Natural killer cell (primary cell): ENCODE data around the gene CGB1. TPM values are rescaled to one million over a fixed set of nuclear protein-coding genes. Genes with fewer than 3 reads are reported as not detected.

ENCODE experiments used
- ATAC-seq, 3 donors: fragments of 150-1000 bp in 2 of 3; fragments of 200-7000 bp in 1 of 3; cut with Tn5 transposase; 1 replicate in 1 of 3; 2 replicates in 2 of 3; pipeline ENCODE4 v1.10.0; 2021; ENCODE audit warnings: mild to moderate bottlenecking in 2 of 3, moderate library complexity in 2 of 3
- DNase-seq, 2 donors: peaks; one replicate each; pipeline versions ENCODE4 v3.0.0 to v3.0.0-alpha.2; 2013 to 2021; ENCODE audit warnings: mixed read lengths in 1 of 2
- H3K27ac ChIP-seq: one replicate; pipeline ENCODE4 v1.5.1; 2013; ENCODE audit warnings: mild to moderate bottlenecking, low read length
- H3K27me3 ChIP-seq: one replicate; pipeline ENCODE4 v1.6.1; 2013; ENCODE audit warnings: low read length; ENCODE audit not compliant: control insufficient read depth, insufficient read depth
- H3K36me3 ChIP-seq: one replicate; pipeline ENCODE4 v1.6.1; 2013; ENCODE audit warnings: low read length; ENCODE audit not compliant: control insufficient read depth, insufficient read depth
- H3K4me1 ChIP-seq: one replicate; pipeline ENCODE4 v1.6.1; 2013; ENCODE audit warnings: low read length; ENCODE audit not compliant: control insufficient read depth, insufficient read depth
- H3K4me3 ChIP-seq: one replicate; pipeline ENCODE4 v1.5.1; 2013; ENCODE audit warnings: low read length
- H3K9me3 ChIP-seq: one replicate; pipeline ENCODE4 v1.6.1; 2013; ENCODE audit warnings: low read length; ENCODE audit not compliant: control insufficient read depth, insufficient read depth
- H3K27ac Mint-ChIP-seq, 2 donors: one replicate each; pipeline ENCODE4 v1.8.0; 2022; ENCODE audit warnings: mild to moderate bottlenecking in 2 of 2, mixed read lengths in 2 of 2, moderate library complexity in 1 of 2
- H3K27me3 Mint-ChIP-seq, 2 donors: one replicate each; pipeline ENCODE4 v1.8.0; 2022; ENCODE audit warnings: low read depth in 2 of 2, mixed read lengths in 2 of 2
- H3K36me3 Mint-ChIP-seq: one replicate; pipeline ENCODE4 v1.8.0; 2022; ENCODE audit warnings: mixed read lengths
- H3K4me1 Mint-ChIP-seq, 2 donors: one replicate each; pipeline ENCODE4 v1.8.0; 2022; ENCODE audit warnings: mixed read lengths in 2 of 2
- H3K4me3 Mint-ChIP-seq: one replicate; pipeline ENCODE4 v1.8.0; 2022; ENCODE audit warnings: mild to moderate bottlenecking, moderate library complexity, mixed read lengths
- H3K9me3 Mint-ChIP-seq, 2 donors: one replicate each; pipeline ENCODE4 v1.8.0; 2022; ENCODE audit warnings: mixed read lengths in 2 of 2
- CTCF ChIP-seq: fragments of 200-600 bp; IDR thresholded peaks from one replicate; pipeline ENCODE4 v1.8.0; 2022; ENCODE audit warnings: antibody characterized with exemption
- WGBS: methylation state at CpG from one replicate; pipeline ENCODE4 v1.1.7; 2013; ENCODE audit warnings: missing lambda C conversion rate; ENCODE audit not compliant: insufficient coverage; 5-methylcytosine and 5-hydroxymethylcytosine counted together
- intact Hi-C: fragments of 100-400 bp; cut with micrococcal nuclease; formaldehyde crosslinking; loops from one replicate; pipeline ENCODE4 v1.14.2; 2022
- total RNA-seq, 4 donors: library from RNA; stranded (reverse); fragments of 120-200 nt in 1 of 4; gene quantifications; one replicate each; pipeline versions ENCODE4 v1.2.3 to v1.2.4, GENCODE V29; 2013 to 2022

The CGB1 gene
- total RNA-seq, 3 donors from 2014 or later (not counting 1 experiment from before 2014, with no cell fraction given): not detected

GRCh38 chr19:49014870-49015255, 21.8 kb downstream of the CGB1 start:
- intact Hi-C loops: no loop called here
- Histone ChIP-seq H3K27ac (no peak overlapping the region), H3K9me3 (no peaks in the 10 kb centered on the region), H3K4me3 (no peak overlapping the region), H3K27me3 (peaks cover 3% of the 10 kb centered on the region), H3K4me1 (peaks cover 25% of the 10 kb centered on the region), H3K36me3 (peaks cover 19% of the 10 kb centered on the region)
- WGBS: 92% methylated on average over 18 of the region's 18 CpGs
- H3K27ac Mint-ChIP-seq: no peak overlapping the region
- H3K4me3 Mint-ChIP-seq: no peak overlapping the region
- H3K36me3 Mint-ChIP-seq: no peaks in the 10 kb centered on the region
- no peaks in the 10 kb centered on the region for H3K9me3 Mint-ChIP-seq
- peaks cover 0 to 4% of the 10 kb centered on the region in 2 donors for H3K27me3 Mint-ChIP-seq
- DNase-seq: no peak
- peaks cover 15 to 27% of the 10 kb centered on the region in 2 donors for H3K4me1 Mint-ChIP-seq
- no peak for ATAC-seq
- TF ChIP-seq CTCF: no peak

GRCh38 chr19:49014123-49014869, 22.4 kb downstream of the CGB1 start:
- intact Hi-C loops: no loop called here
- ATAC-seq (no peak), DNase-seq (no peak)
- H3K9me3 ChIP-seq: no peaks in the 10 kb centered on the region
- H3K4me1 ChIP-seq: peaks cover 19% of the 10 kb centered on the region
- Mint-ChIP-seq H3K4me3 (no peak overlapping the region), H3K27ac (no peak overlapping the region), H3K36me3 (no peaks in the 10 kb centered on the region), H3K9me3 (no peaks in the 10 kb centered on the region), H3K27me3 (peaks cover 0 to 3% of the 10 kb centered on the region in 2 donors), H3K4me1 (peaks cover 9 to 23% of the 10 kb centered on the region in 2 donors)
- WGBS: 95% methylated on average over 32 of the region's 32 CpGs
- H3K36me3 ChIP-seq: peaks cover 24% of the 10 kb centered on the region
- no peak for TF ChIP-seq CTCF
- H3K27me3 ChIP-seq: peaks cover 3% of the 10 kb centered on the region
- no peak overlapping the region for H3K27ac ChIP-seq
- no peak overlapping the region for H3K4me3 ChIP-seq

GRCh38 chr19:49011194-49011593, 25.5 kb downstream of the CGB1 start:
- H3K27ac Mint-ChIP-seq: no peak overlapping the region
- Histone ChIP-seq H3K4me1 (no peaks in the 10 kb centered on the region), H3K27ac (no peak overlapping the region), H3K27me3 (no peaks in the 10 kb centered on the region), H3K9me3 (no peaks in the 10 kb centered on the region), H3K4me3 (no peak overlapping the region), H3K36me3 (peaks cover 36% of the 10 kb centered on the region)
- H3K4me1 Mint-ChIP-seq: no peaks in the 10 kb centered on the region
- intact Hi-C loops: no loop called here
- no peaks in the 10 kb centered on the region for H3K9me3 Mint-ChIP-seq
- ATAC-seq: no peak
- no peaks in the 10 kb centered on the region for H3K36me3 Mint-ChIP-seq
- no peak for TF ChIP-seq CTCF
- H3K27me3 Mint-ChIP-seq: no peaks in the 10 kb centered on the region
- DNase-seq: no peak
- no peak overlapping the region for H3K4me3 Mint-ChIP-seq
- WGBS: 89% methylated on average over 17 of the region's 17 CpGs

- H3K36me3 ChIP-seq: peaks cover 41% of the 10 kb centered on the region
- no peaks in the 10 kb centered on the region for H3K4me1 ChIP-seq
- no peaks in the 10 kb centered on the region for H3K27me3 Mint-ChIP-seq
- intact Hi-C loops: no loop called here
- no peak overlapping the region for H3K27ac ChIP-seq
- no peak overlapping the region for H3K4me3 ChIP-seq
- H3K4me1 Mint-ChIP-seq: no peaks in the 10 kb centered on the region
- H3K9me3 Mint-ChIP-seq: no peaks in the 10 kb centered on the region
- no peak overlapping the region for H3K27ac Mint-ChIP-seq
- 92% methylated on average over 18 of the region's 18 CpGs for WGBS
- TF ChIP-seq CTCF: no peak
- no peaks in the 10 kb centered on the region for H3K36me3 Mint-ChIP-seq
- DNase-seq (no peak), ATAC-seq (no peak)
- H3K4me3 Mint-ChIP-seq: no peak overlapping the region
- no peaks in the 10 kb centered on the region for H3K27me3 ChIP-seq
- H3K9me3 ChIP-seq: no peaks in the 10 kb centered on the region
These were observed 26.2 kb downstream of the CGB1 start for GRCh38 chr19:49010453-49010852.
